Esophagus muscularis mucosa (tissue), 4 donors: Measurements from ENCODE around the gene ANO10. TPM values are rescaled to one million over a fixed set of nuclear protein-coding genes. Genes with fewer than 3 reads are reported as not detected.

Experiments used
- DNase-seq: peaks from one replicate; pipeline ENCODE4 v3.0.0-alpha.2; 2017; ENCODE audit errors: extremely low spot score
- H3K27ac ChIP-seq, 4 donors: fragments of 200-600 bp; sonication (generic); replicated peaks in 1 of 4; 1 replicate in 3 of 4; 2 replicates in 1 of 4; pipeline ENCODE4 v1.5.1; 2016 to 2019; ENCODE audit warnings: mild to moderate bottlenecking in 1 of 4
- H3K27me3 ChIP-seq, 4 donors: fragments of 200-600 bp; sonication (generic); one replicate each; pipeline versions ENCODE4 v1.5.1 to v1.6.0; 2016 to 2019
- H3K36me3 ChIP-seq, 4 donors: fragments of 200-600 bp; sonication (generic); one replicate each; pipeline ENCODE4 v1.5.1; 2016 to 2019
- H3K4me1 ChIP-seq, 4 donors: fragments of 200-600 bp; sonication (generic); one replicate each; pipeline ENCODE4 v1.5.1; 2016 to 2019
- H3K4me3 ChIP-seq, 4 donors: fragments of 200-600 bp; sonication (generic); 1 replicate in 2 of 4; 2 replicates in 2 of 4; pipeline ENCODE4 v1.5.1; 2016 to 2019; ENCODE audit warnings: mild to moderate bottlenecking in 4 of 4, moderate library complexity in 1 of 4
- H3K9me3 ChIP-seq, 4 donors: fragments of 200-600 bp; sonication (generic); 1 replicate in 3 of 4; 2 replicates in 1 of 4; pipeline ENCODE4 v1.5.1; 2016 to 2019
- CTCF ChIP-seq, 3 experiments: fragments of 200-600 bp in 2 of 3; fragments of 450-650 bp in 1 of 3; sonication (generic) in 2 of 3; IDR thresholded peaks; one replicate each; pipeline ENCODE4 v1.5.1; 2017 to 2019; ENCODE audit warnings: antibody characterized with exemption in 3 of 3, mild to moderate bottlenecking in 2 of 3, moderate library complexity in 1 of 3
- EP300 ChIP-seq: sonication (generic); formaldehyde crosslinking; IDR thresholded peaks from one replicate; pipeline ENCODE4 v1.6.1; 2017; ENCODE audit warnings: antibody characterized with exemption
- POLR2A ChIP-seq: fragments of 450-650 bp; IDR thresholded peaks from one replicate; pipeline ENCODE4 v1.6.1; 2017; ENCODE audit warnings: antibody characterized with exemption, moderate library complexity, mild to moderate bottlenecking, low read depth
- POLR2AphosphoS5 ChIP-seq, 2 donors: sonication (generic); formaldehyde crosslinking; IDR thresholded peaks; one replicate each; pipeline ENCODE4 v1.6.1; 2017; ENCODE audit warnings: antibody characterized with exemption in 2 of 2
- WGBS: methylation state at CpG from one replicate; pipeline ENCODE4 v1.1.5; 2018; 5-methylcytosine and 5-hydroxymethylcytosine counted together
- intact Hi-C: fragments of 100-400 bp; cut with DNase I; formaldehyde crosslinking; loops from one replicate; pipeline ENCODE4 v1.15.1; 2023
- total RNA-seq, 4 donors: library from RNA; depleted of rRNA; stranded (reverse); fragments of >200 nt; gene quantifications; one replicate each; pipeline versions ENCODE4 v1.1.0 to v1.2.1, GENCODE V29; 2016

ANO10 gene
- total RNA-seq, 4 donors from 2014 or later: 19.2 to 26.2 (median 24.0) TPM

- Histone ChIP-seq H3K4me3 (no peak overlapping the region), H3K9me3 (no peaks in the 10 kb centered on the region), H3K27ac (no peak overlapping the region), H3K27me3 (no peaks in the 10 kb centered on the region), H3K36me3 (no peaks in the 10 kb centered on the region), H3K4me1 (peaks cover 7 to 9% (median 8%) of the 10 kb centered on the region in 4 donors)
- intact Hi-C loops: no loop called here
- no peak for DNase-seq
- WGBS: 92% methylated on average over 5 of the region's 5 CpGs
- TF ChIP-seq POLR2A: no peak
Measured at GRCh38 chr3:43616034-43616433, 5.8 kb downstream of the ANO10 start.

- WGBS: 85% methylated on average over 1 of the region's 1 CpG
- Histone ChIP-seq H3K4me1 (peaks cover 0 to under 1% (median 0%) of the 10 kb centered on the region in 4 donors), H3K27ac (no peak overlapping the region), H3K4me3 (no peak overlapping the region), H3K36me3 (no peaks in the 10 kb centered on the region), H3K9me3 (no peaks in the 10 kb centered on the region), H3K27me3 (no peaks in the 10 kb centered on the region)
- TF ChIP-seq POLR2A (no peak), POLR2AphosphoS5 (IDR thresholded peaks at IDR 0.05) (no peak), CTCF (IDR thresholded peaks at IDR 0.05) (no peak), EP300 (no peak)
- intact Hi-C loops: no loop called here
- DNase-seq: no peak
Measured at GRCh38 chr3:43615133-43615532, 6.7 kb downstream of the ANO10 start.

GRCh38 chr3:43613976-43614375 lies 7.8 kb downstream of the ANO10 start:
- 96% methylated on average over 5 of the region's 5 CpGs for WGBS
- DNase-seq: no peak
- intact Hi-C loops: no loop called here
- no peaks in the 10 kb centered on the region for H3K4me1 ChIP-seq
- no peak overlapping the region for H3K4me3 ChIP-seq
- no peaks in the 10 kb centered on the region for H3K9me3 ChIP-seq
- TF ChIP-seq CTCF (IDR thresholded peaks at IDR 0.05) (no peak), POLR2AphosphoS5 (IDR thresholded peaks at IDR 0.05) (no peak), EP300 (no peak), POLR2A (no peak)
- no peak overlapping the region for H3K27ac ChIP-seq
- H3K36me3 ChIP-seq: no peaks in the 10 kb centered on the region
- H3K27me3 ChIP-seq: no peaks in the 10 kb centered on the region

- H3K4me3 ChIP-seq: no peak overlapping the region
- no peak for DNase-seq
- intact Hi-C loops: no loop called here
- H3K27ac ChIP-seq: no peak overlapping the region
- TF ChIP-seq POLR2A (no peak), CTCF (IDR thresholded peaks at IDR 0.05) (no peak), POLR2AphosphoS5 (IDR thresholded peaks at IDR 0.05) (no peak), EP300 (no peak)
- H3K36me3 ChIP-seq: no peaks in the 10 kb centered on the region
- H3K27me3 ChIP-seq: no peaks in the 10 kb centered on the region
- no peaks in the 10 kb centered on the region for H3K4me1 ChIP-seq
- no peaks in the 10 kb centered on the region for H3K9me3 ChIP-seq
Measured at GRCh38 chr3:43612419-43612818, 9.4 kb downstream of the ANO10 start.

GRCh38 chr3:43609406-43609805 lies 12.4 kb downstream of the ANO10 start:
- intact Hi-C loops: no loop called here
- DNase-seq: no peak
- Histone ChIP-seq H3K4me1 (no peaks in the 10 kb centered on the region), H3K27ac (no peak overlapping the region), H3K36me3 (peaks cover 0 to 7% (median 3%) of the 10 kb centered on the region in 4 donors), H3K4me3 (no peak overlapping the region), H3K9me3 (no peaks in the 10 kb centered on the region), H3K27me3 (no peaks in the 10 kb centered on the region)
- TF ChIP-seq CTCF (IDR thresholded peaks at IDR 0.05) (no peak), EP300 (no peak), POLR2AphosphoS5 (IDR thresholded peaks at IDR 0.05) (no peak), POLR2A (no peak)
- 100% methylated on average over 1 of the region's 1 CpG for WGBS
